ENCODE results near the gene HPN.
A peak's percentile ranks its signal among the peaks of the same experiment; 100 is the strongest.
"Not testable (repeated sequence)": the region's sequence is repeated elsewhere in the genome, so short reads cannot be mapped to it uniquely, and the experiment has no call there.

The HPN gene

GRCh38 chr19:35039881-35040825 is 1.4 kb upstream of the HPN start:
- H3K27me3 Mint-ChIP-seq = peaks cover 8% of the 10 kb centered on the region
- no peaks in the 10 kb centered on the region for H3K9me3 Mint-ChIP-seq
- peak overlapping the region; percentile 42 for H3K27ac Mint-ChIP-seq
- no peak for DNase-seq
- peaks cover 22% of the 10 kb centered on the region for H3K4me1 Mint-ChIP-seq
- no peaks in the 10 kb centered on the region for H3K36me3 Mint-ChIP-seq (ENCODE audit: low read depth)
- H3K4me3 Mint-ChIP-seq = peak overlapping the region; percentile 51
- no peak for ATAC-seq

GRCh38 chr19:35040826-35041547 is 534 bp upstream of the HPN start:
- ATAC-seq (no peak), DNase-seq (peak; percentile 38)
- Mint-ChIP-seq H3K4me3 (peak overlapping the region; percentile 51), H3K4me1 (peaks cover 29% of the 10 kb centered on the region), H3K36me3 (ENCODE audit: low read depth) (no peaks in the 10 kb centered on the region), H3K27me3 (peaks cover 8% of the 10 kb centered on the region), H3K9me3 (no peaks in the 10 kb centered on the region), H3K27ac (peak overlapping the region; percentile 42)

GRCh38 chr19:35042056-35042730 is 672 bp downstream of the HPN start:
- DNase-seq (no peak), ATAC-seq (no peak)
- Mint-ChIP-seq H3K4me1 (peaks cover 29% of the 10 kb centered on the region), H3K36me3 (ENCODE audit: low read depth) (no peaks in the 10 kb centered on the region), H3K27ac (no peak overlapping the region), H3K9me3 (no peaks in the 10 kb centered on the region), H3K4me3 (no peak overlapping the region), H3K27me3 (peaks cover 8% of the 10 kb centered on the region)

- Mint-ChIP-seq H3K27ac (no peak overlapping the region), H3K4me3 (no peak overlapping the region), H3K27me3 (peaks cover 8% of the 10 kb centered on the region), H3K4me1 (peaks cover 26% of the 10 kb centered on the region), H3K36me3 (ENCODE audit: low read depth) (no peaks in the 10 kb centered on the region), H3K9me3 (no peaks in the 10 kb centered on the region)
- no peak for ATAC-seq
- DNase-seq = no peak
These were observed 1.6 kb downstream of the HPN start for GRCh38 chr19:35042954-35043604.

- Mint-ChIP-seq H3K4me3 (no peak overlapping the region), H3K36me3 (ENCODE audit: low read depth) (no peaks in the 10 kb centered on the region), H3K4me1 (peaks cover 23% of the 10 kb centered on the region), H3K9me3 (no peaks in the 10 kb centered on the region), H3K27me3 (peaks cover 8% of the 10 kb centered on the region), H3K27ac (no peak overlapping the region)
- ATAC-seq (no peak), DNase-seq (no peak)
These were observed 2.4 kb downstream of the HPN start for GRCh38 chr19:35043906-35044305.

- Mint-ChIP-seq H3K36me3 (ENCODE audit: low read depth) (no peaks in the 10 kb centered on the region), H3K9me3 (no peaks in the 10 kb centered on the region), H3K27ac (no peak overlapping the region), H3K27me3 (peaks cover 8% of the 10 kb centered on the region), H3K4me3 (no peak overlapping the region), H3K4me1 (peaks cover 21% of the 10 kb centered on the region)
- DNase-seq = peak; percentile 73
- ATAC-seq = no peak
These were observed 3.0 kb downstream of the HPN start for GRCh38 chr19:35044317-35045117.

- peaks cover 2% of the 10 kb centered on the region for H3K27me3 Mint-ChIP-seq
- H3K27ac Mint-ChIP-seq = no peak overlapping the region
- DNase-seq = peak; percentile 40
- H3K9me3 Mint-ChIP-seq = no peaks in the 10 kb centered on the region
- no peaks in the 10 kb centered on the region for H3K36me3 Mint-ChIP-seq (ENCODE audit: low read depth)
- peaks cover 14% of the 10 kb centered on the region for H3K4me1 Mint-ChIP-seq
- peak; percentile 88 for ATAC-seq
- H3K4me3 Mint-ChIP-seq = no peak overlapping the region
These were observed 4.3 kb downstream of the HPN start for GRCh38 chr19:35045667-35046300.

- H3K27ac Mint-ChIP-seq = no peak overlapping the region
These were observed 4.9 kb downstream of the HPN start for GRCh38 chr19:35046461-35046860.

GRCh38 chr19:35048911-35049411 is 7.4 kb downstream of the HPN start:
- H3K27ac Mint-ChIP-seq = no peak overlapping the region

More at GRCh38 chr19:35046461-35046860, 4.9 kb downstream of the HPN start:
- Mint-ChIP-seq H3K36me3 (ENCODE audit: low read depth) (no peaks in the 10 kb centered on the region), H3K4me3 (no peak overlapping the region), H3K27me3 (peaks cover 2% of the 10 kb centered on the region), H3K9me3 (no peaks in the 10 kb centered on the region), H3K4me1 (peaks cover 10% of the 10 kb centered on the region)
- DNase-seq (no peak), ATAC-seq (no peak)

GRCh38 chr19:35049456-35049855 is 7.9 kb downstream of the HPN start:
- ATAC-seq = no peak
- Mint-ChIP-seq H3K4me3 (no peak overlapping the region), H3K9me3 (no peaks in the 10 kb centered on the region), H3K4me1 (peaks cover 7% of the 10 kb centered on the region), H3K27ac (no peak overlapping the region), H3K27me3 (no peaks in the 10 kb centered on the region), H3K36me3 (ENCODE audit: low read depth) (no peaks in the 10 kb centered on the region)
- no peak for DNase-seq

More at GRCh38 chr19:35048911-35049411, 7.4 kb downstream of the HPN start:
- Mint-ChIP-seq H3K27me3 (no peaks in the 10 kb centered on the region), H3K4me1 (peaks cover 10% of the 10 kb centered on the region), H3K36me3 (ENCODE audit: low read depth) (no peaks in the 10 kb centered on the region), H3K9me3 (no peaks in the 10 kb centered on the region), H3K4me3 (no peak overlapping the region)
- DNase-seq (no peak), ATAC-seq (no peak)

- ATAC-seq; H3K9me3 Mint-ChIP-seq; H3K27me3 Mint-ChIP-seq; H3K27ac Mint-ChIP-seq; H3K4me3 Mint-ChIP-seq; H3K36me3 Mint-ChIP-seq (ENCODE audit: low read depth); DNase-seq; H3K4me1 Mint-ChIP-seq: not testable (repeated sequence)
These were observed 9.1 kb downstream of the HPN start for GRCh38 chr19:35050662-35051061.

- H3K27me3 Mint-ChIP-seq; DNase-seq; H3K36me3 Mint-ChIP-seq (ENCODE audit: low read depth); H3K4me1 Mint-ChIP-seq; H3K4me3 Mint-ChIP-seq; H3K27ac Mint-ChIP-seq; ATAC-seq; H3K9me3 Mint-ChIP-seq: not testable (repeated sequence)
These were observed 9.7 kb downstream of the HPN start for GRCh38 chr19:35051268-35051667.

GRCh38 chr19:35051796-35052195 is 10.3 kb downstream of the HPN start:
- peaks cover 4% of the 10 kb centered on the region for H3K27me3 Mint-ChIP-seq
- no peak overlapping the region for H3K4me3 Mint-ChIP-seq
- DNase-seq (no peak), ATAC-seq (no peak)
- no peaks in the 10 kb centered on the region for H3K9me3 Mint-ChIP-seq
- H3K36me3 Mint-ChIP-seq (ENCODE audit: low read depth) = no peaks in the 10 kb centered on the region
- no peak overlapping the region for H3K27ac Mint-ChIP-seq
- no peaks in the 10 kb centered on the region for H3K4me1 Mint-ChIP-seq

All from activated naive CD8-positive, alpha-beta T cell treated with anti-CD3 and anti-CD28 coated beads, Interleukin-2, amount 50 U/mL, for 24 hours (primary cell).